Common myeloid progenitor, CD34-positive (primary cell): ENCODE data around the gene TSC22D2.
"Not testable (repeated sequence)": the region's sequence is repeated elsewhere in the genome, so short reads cannot be mapped to it uniquely, and the experiment has no call there.

Experiments used
- CTCF ChIA-PET: fragments of 350-600 bp; sonication (Branson Sonifier 250); formaldehyde crosslinking; loops from one replicate; lab custom pipeline; 2021; ENCODE audit warnings: antibody characterized with exemption; lab: Charles Lee
- POLR2A ChIA-PET: fragments of 350-600 bp; sonication (Branson Sonifier 250); formaldehyde crosslinking; loops from one replicate; lab custom pipeline; 2021; ENCODE audit warnings: antibody characterized with exemption; lab: Charles Lee
- DNase-seq, 3 donors: peaks; one replicate each; pipeline versions ENCODE4 v3.0.0 to v3.0.0-alpha.2; 2013
- H3K27ac ChIP-seq, 2 experiments: 1 replicate in 1 of 2; 2 replicates in 1 of 2; pipeline ENCODE4 v1.7.0; 2013; ENCODE audit warnings: inconsistent platforms in 2 of 2, low read length in 2 of 2, mild to moderate bottlenecking in 2 of 2, low read depth in 1 of 2, moderate library complexity in 1 of 2; ENCODE audit not compliant: severe bottlenecking in 2 of 2, insufficient read depth in 1 of 2, poor library complexity in 1 of 2
- H3K27me3 ChIP-seq, 5 experiments: replicated peaks in 2 of 5; 1 replicate in 3 of 5; 2 replicates in 2 of 5; pipeline versions ENCODE4 v1.6.1 to v1.7.0; 2013; ENCODE audit warnings: low read length in 4 of 5, mild to moderate bottlenecking in 2 of 5, moderate library complexity in 2 of 5, inconsistent platforms in 1 of 5; ENCODE audit not compliant: insufficient read depth in 5 of 5, control insufficient read depth in 4 of 5
- H3K36me3 ChIP-seq, 4 experiments: 1 replicate in 2 of 4; 2 replicates in 2 of 4; pipeline versions ENCODE4 v1.6.1 to v1.7.0; 2013; ENCODE audit warnings: low read length in 3 of 4, control low read depth in 1 of 4, mild to moderate bottlenecking in 1 of 4; ENCODE audit not compliant: control insufficient read depth in 4 of 4, insufficient read depth in 4 of 4
- H3K4me1 ChIP-seq, 4 experiments: 1 replicate in 3 of 4; 2 replicates in 1 of 4; pipeline versions ENCODE4 v1.6.1 to v1.7.1; 2013; ENCODE audit warnings: low read length in 3 of 4, mild to moderate bottlenecking in 3 of 4, control low read depth in 1 of 4, inconsistent platforms in 1 of 4, moderate library complexity in 1 of 4; ENCODE audit not compliant: control insufficient read depth in 4 of 4, insufficient read depth in 4 of 4; ENCODE audit errors: control extremely low read depth in 1 of 4
- H3K4me3 ChIP-seq, 7 experiments: 1 replicate in 4 of 7; 2 replicates in 3 of 7; pipeline versions ENCODE4 v1.5.1 to v1.7.0; 2013; ENCODE audit warnings: mild to moderate bottlenecking in 7 of 7, low read length in 6 of 7, moderate library complexity in 6 of 7, inconsistent platforms in 2 of 7, low read depth in 2 of 7, control low read depth in 1 of 7; ENCODE audit not compliant: insufficient read depth in 4 of 7, control insufficient read depth in 1 of 7; ENCODE audit errors: extremely low read depth in 1 of 7
- H3K9me3 ChIP-seq, 5 experiments: 1 replicate in 4 of 5; 2 replicates in 1 of 5; pipeline versions ENCODE4 v1.6.1 to v1.7.1; 2013; ENCODE audit warnings: low read length in 4 of 5, mild to moderate bottlenecking in 2 of 5, inconsistent platforms in 1 of 5, low read depth in 1 of 5, moderate library complexity in 1 of 5; ENCODE audit not compliant: control insufficient read depth in 4 of 5, insufficient read depth in 2 of 5; ENCODE audit errors: control extremely low read depth in 1 of 5
- WGBS: methylation state at CpG from one replicate; pipeline ENCODE4 v1.1.5; 2013; ENCODE audit not compliant: insufficient coverage; 5-methylcytosine and 5-hydroxymethylcytosine counted together

Gene TSC22D2

GRCh38 chr3:150490277-150490986 is 82.3 kb downstream of the TSC22D2 start:
- no peak overlapping the region for H3K27ac ChIP-seq
- H3K4me3 ChIP-seq, result no peak overlapping the region
- ChIA-PET CTCF (no interaction called here), POLR2A (no interaction called here)
- WGBS, result 100% methylated on average over 2 of the region's 2 CpGs
- no peaks in the 10 kb centered on the region for H3K36me3 ChIP-seq
- no peaks in the 10 kb centered on the region for H3K27me3 ChIP-seq
- peaks cover 0 to 6% (median 0%) of the 10 kb centered on the region in 5 experiments for H3K9me3 ChIP-seq
- no peaks in the 10 kb centered on the region for H3K4me1 ChIP-seq
- no peak for DNase-seq

GRCh38 chr3:150494411-150494977 is 86.4 kb downstream of the TSC22D2 start:
- H3K36me3 ChIP-seq, result no peaks in the 10 kb centered on the region
- CTCF ChIA-PET, result interaction anchor here (0.8 to 6.3 kb wide), 18 partner anchors 9 to 274 kb away, joined by 3 to 51 read pairs (median 4); partner anchors contain the start of gene TSC22D2
- no peak overlapping the region for H3K27ac ChIP-seq
- H3K27me3 ChIP-seq, result no peaks in the 10 kb centered on the region
- no peaks in the 10 kb centered on the region for H3K4me1 ChIP-seq
- POLR2A ChIA-PET, result interaction anchor here (0.7 kb wide), 1 partner anchor 86 kb away, joined by 3 read pairs; the partner anchor contains the start of gene TSC22D2
- no peaks in the 10 kb centered on the region for H3K9me3 ChIP-seq
- H3K4me3 ChIP-seq, result no peak overlapping the region
- WGBS, result 80% methylated on average over 2 of the region's 5 CpGs
- no peak for DNase-seq

GRCh38 chr3:150495149-150495548 is 87.1 kb downstream of the TSC22D2 start:
- peak in 2 of 3 donors; percentile 14 to 28 for DNase-seq
- WGBS, result 80% methylated on average over 1 of the region's 1 CpG
- H3K4me1 ChIP-seq, result no peaks in the 10 kb centered on the region
- no peaks in the 10 kb centered on the region for H3K27me3 ChIP-seq
- no peak overlapping the region for H3K4me3 ChIP-seq
- CTCF ChIA-PET, result interaction anchor here (0.9 to 6.3 kb wide), 19 partner anchors 8 to 275 kb away, joined by 3 to 51 read pairs (median 4); partner anchors contain the start of gene TSC22D2
- POLR2A ChIA-PET, result interaction anchor here (0.5 to 1.0 kb wide), 4 partner anchors 12 to 213 kb away, joined by 3 to 4 read pairs (median 4); partner anchors contain the start of gene TSC22D2
- no peaks in the 10 kb centered on the region for H3K36me3 ChIP-seq
- no peaks in the 10 kb centered on the region for H3K9me3 ChIP-seq
- H3K27ac ChIP-seq, result no peak overlapping the region

GRCh38 chr3:150495563-150496168 is 87.6 kb downstream of the TSC22D2 start:
- peak; percentile 57 to 70 (median 61) for DNase-seq
- peaks cover 0 to 2% (median under 1%) of the 10 kb centered on the region in 5 experiments for H3K9me3 ChIP-seq
- no CpG with 5 or more reads among the region's 2 CpGs for WGBS
- ChIA-PET POLR2A (interaction anchor here (0.5 to 1.0 kb wide), 5 partner anchors 13 to 220 kb away, joined by 3 to 4 read pairs (median 3); partner anchors contain the start of gene TSC22D2), CTCF (interaction anchor here (0.9 to 6.3 kb wide), 16 partner anchors 8 to 275 kb away, joined by 3 to 51 read pairs (median 4); partner anchors contain the start of gene TSC22D2)
- H3K27ac ChIP-seq, result no peak overlapping the region
- no peaks in the 10 kb centered on the region for H3K4me1 ChIP-seq
- H3K27me3 ChIP-seq, result no peaks in the 10 kb centered on the region
- H3K4me3 ChIP-seq, result no peak overlapping the region
- no peaks in the 10 kb centered on the region for H3K36me3 ChIP-seq

- Histone ChIP-seq H3K4me3 (no peak overlapping the region), H3K27ac (no peak overlapping the region), H3K27me3 (no peaks in the 10 kb centered on the region), H3K9me3 (peaks cover 0 to 9% (median 5%) of the 10 kb centered on the region in 5 experiments), H3K36me3 (no peaks in the 10 kb centered on the region), H3K4me1 (no peaks in the 10 kb centered on the region)
- DNase-seq, result peak in 2 of 3 donors; percentile 54 to 66
- no CpG with 5 or more reads among the region's 2 CpGs for WGBS
- ChIA-PET POLR2A (no interaction called here), CTCF (interaction anchor here (0.6 to 6.3 kb wide), 2 partner anchors 270 to 779 kb away, joined by 3 to 51 read pairs; no protein-coding TSS in a partner anchor)
Observed at GRCh38 chr3:150497956-150498355, 89.9 kb downstream of the TSC22D2 start.

- POLR2A ChIA-PET, result interaction anchor here (0.6 kb wide), 1 partner anchor 1209 kb away, joined by 3 read pairs; no protein-coding TSS in a partner anchor
- WGBS, result 100% methylated on average over 1 of the region's 1 CpG
- not testable (repeated sequence) for DNase-seq, H3K27ac ChIP-seq, H3K4me3 ChIP-seq, H3K4me1 ChIP-seq, H3K36me3 ChIP-seq, H3K27me3 ChIP-seq, H3K9me3 ChIP-seq
- CTCF ChIA-PET, result interaction anchor here (0.6 kb wide), 1 partner anchor 517 kb away, joined by 3 read pairs; no protein-coding TSS in a partner anchor
Observed at GRCh38 chr3:150500960-150501359, 92.9 kb downstream of the TSC22D2 start.
